Measurements from ENCODE around the gene SERPINB1.

DNA sequence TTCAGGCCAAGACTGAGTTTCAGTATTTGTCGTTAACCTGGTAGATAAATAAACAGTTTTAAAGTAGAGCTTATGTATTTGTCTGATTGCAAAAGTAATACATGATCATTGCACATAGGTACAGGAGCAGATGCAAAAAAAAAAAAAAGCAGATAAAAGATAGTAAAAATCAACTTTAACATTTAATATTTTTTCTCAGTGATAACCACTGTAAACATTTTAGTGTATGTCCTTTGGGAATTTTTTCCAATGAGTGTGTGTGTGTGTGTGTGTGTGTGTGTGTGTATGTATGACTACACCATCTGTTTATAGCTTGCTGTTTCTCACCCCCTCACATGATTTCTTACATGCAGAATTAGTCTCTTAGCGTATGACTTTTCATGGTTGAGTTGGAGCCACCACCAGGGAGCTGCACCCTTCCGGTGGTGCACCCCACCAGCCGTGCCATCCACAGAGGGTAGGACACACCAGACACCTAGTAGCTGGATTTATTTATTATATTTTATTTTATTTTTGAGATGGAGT lies 50.2 kb downstream of the SERPINB1 start:
- TF ChIP-seq, protein P1, sequence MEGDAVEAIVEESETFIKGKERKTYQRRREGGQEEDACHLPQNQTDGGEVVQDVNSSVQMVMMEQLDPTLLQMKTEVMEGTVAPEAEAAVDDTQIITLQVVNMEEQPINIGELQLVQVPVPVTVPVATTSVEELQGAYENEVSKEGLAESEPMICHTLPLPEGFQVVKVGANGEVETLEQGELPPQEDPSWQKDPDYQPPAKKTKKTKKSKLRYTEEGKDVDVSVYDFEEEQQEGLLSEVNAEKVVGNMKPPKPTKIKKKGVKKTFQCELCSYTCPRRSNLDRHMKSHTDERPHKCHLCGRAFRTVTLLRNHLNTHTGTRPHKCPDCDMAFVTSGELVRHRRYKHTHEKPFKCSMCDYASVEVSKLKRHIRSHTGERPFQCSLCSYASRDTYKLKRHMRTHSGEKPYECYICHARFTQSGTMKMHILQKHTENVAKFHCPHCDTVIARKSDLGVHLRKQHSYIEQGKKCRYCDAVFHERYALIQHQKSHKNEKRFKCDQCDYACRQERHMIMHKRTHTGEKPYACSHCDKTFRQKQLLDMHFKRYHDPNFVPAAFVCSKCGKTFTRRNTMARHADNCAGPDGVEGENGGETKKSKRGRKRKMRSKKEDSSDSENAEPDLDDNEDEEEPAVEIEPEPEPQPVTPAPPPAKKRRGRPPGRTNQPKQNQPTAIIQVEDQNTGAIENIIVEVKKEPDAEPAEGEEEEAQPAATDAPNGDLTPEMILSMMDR (conservative IDR thresholded peaks at IDR 0.05; ENCODE audit: low read depth, low read length), result no peak
- TF ChIP-seq EZH2 (IDR thresholded peaks at IDR 0.05; ENCODE audit: low read length, unreplicated experiment) (no peak), EZH2phosphoT487 (IDR thresholded peaks at IDR 0.05; ENCODE audit: borderline replicate concordance, low read length) (no peak)

All from PC-3 (cell line).